CD4-positive, alpha-beta T cell treated with Interleukin-15 for 4 hours (primary cell): Measurements from ENCODE around the gene TTF2.
"Not testable (repeated sequence)": the region's sequence is repeated elsewhere in the genome, so short reads cannot be mapped to it uniquely, and the experiment has no call there.

ENCODE experiments used
- DNase-seq: peaks from one replicate; pipeline ENCODE4 v3.0.0-alpha.2; 2020; ENCODE audit warnings: low spot score

TTF2 gene

DNA sequence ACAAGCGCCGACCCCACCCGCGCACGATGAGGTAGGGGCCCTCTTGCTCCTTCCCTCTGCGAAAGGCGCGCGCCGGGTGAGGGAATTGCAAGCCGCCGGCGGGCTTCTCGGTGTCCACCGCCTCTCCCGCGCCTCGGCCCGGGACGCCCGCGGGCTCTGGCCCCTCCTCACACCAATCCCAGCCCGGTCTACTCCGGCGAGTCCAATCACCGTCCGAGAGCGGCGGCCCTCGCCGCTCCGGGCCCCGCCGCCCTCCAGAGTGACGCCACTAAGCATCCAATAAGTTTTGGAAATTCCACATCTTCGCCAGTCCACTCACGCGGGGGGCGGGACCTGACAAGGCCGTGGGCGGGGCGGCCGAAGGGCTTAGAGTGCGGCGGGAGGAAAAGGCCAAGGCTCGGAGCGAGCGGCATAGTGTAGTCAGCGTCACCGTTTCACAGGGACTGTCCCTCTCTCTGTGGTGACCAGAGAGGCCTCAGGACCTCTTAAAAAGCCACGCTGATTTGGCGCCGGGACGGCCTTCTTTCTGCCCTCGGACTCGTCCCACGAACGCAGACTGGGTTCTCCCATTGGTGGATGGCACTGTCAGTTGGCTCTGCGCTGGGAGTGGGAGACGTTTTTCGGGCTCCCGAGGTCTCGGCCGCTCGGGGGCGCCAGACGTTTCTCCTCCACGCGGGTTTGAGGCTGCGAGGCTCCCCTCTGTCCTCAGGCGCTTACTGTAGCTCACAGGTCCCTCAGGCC lies 61.6 kb downstream of the TTF2 start, which contains the start of gene TRIM45:
Gene TRIM45, minus strand, starts transcription at position 161 of the 741 bp plus-strand sequence. CDS start 548 bp downstream, outside the sequence.
- DNase-seq, result peak; percentile 89

DNA sequence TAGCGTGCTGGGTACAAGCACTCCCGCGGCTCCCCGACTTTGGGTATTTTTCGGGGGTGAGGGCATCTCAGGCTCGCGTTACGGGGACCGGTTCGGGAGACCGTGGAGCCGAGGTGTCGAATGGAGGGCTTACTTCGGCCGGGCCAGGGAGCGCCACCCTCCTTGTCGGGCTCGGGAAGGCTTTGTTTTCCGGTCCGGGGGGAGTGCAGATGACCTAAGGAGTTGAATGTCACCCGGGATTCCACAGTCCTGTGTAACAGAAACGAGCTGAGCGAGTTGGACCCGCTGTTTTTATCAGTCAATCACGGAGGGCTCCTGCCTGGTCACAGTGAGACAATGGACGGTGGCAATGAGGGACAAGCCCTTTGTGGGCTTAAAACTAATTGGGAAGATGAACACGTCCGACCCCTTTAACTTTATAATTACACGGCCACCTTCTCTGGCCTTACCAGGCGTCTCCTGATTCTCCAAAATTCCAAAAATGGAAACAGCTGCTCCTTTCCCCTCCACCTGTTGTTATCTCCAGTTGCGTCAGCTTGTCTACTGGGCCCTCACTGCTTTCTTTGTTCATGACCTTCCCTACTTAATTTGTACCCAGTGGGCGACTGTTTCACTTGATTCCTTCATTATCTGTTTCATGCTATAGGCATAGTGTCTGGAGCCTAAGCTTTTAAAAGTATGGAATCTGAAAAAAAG lies 62.4 kb downstream of the TTF2 start:
- DNase-seq, result no peak

DNA sequence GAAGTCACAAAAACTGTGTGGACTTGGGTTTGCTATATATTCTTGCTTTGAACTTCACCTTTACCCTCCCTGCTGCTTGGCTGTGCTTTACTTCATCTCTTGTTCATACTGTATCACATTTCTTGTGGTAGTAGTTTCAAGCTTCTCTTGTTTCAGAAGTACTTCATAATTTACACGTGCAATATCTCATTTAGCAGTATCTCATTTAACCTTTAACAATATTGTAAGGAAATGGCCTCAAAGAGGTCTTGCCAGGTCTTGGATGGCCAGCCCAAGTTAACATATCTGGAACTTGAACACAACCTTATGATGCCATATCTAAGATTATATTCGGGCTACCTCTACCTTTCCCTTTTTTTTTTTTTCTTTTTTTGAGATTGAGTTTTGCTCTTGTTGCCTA lies 63.1 kb downstream of the TTF2 start:
- DNase-seq, result no peak

DNA sequence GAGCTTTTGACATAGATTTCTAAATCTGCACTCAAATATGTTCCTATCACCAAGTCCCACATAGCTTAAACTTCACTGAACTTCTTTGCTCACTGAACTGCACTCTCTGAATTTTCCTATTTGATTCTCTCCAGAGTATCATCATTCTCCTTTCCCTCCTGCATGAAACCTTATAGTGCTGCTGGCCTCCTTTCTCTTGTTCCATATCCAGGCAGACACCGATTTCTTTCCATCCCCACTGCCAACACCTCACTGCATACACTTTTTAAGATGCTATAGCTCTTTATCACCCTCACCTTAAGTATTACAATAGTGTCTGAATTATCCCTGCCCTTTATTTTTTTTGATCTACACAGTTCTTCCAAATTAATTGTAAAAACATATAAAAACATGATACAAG lies 64.5 kb downstream of the TTF2 start:
- DNase-seq, result no peak

- no peak for DNase-seq
Measured at GRCh38 chr1:117127795-117128194, 67.7 kb downstream of the TTF2 start.

- DNase-seq, result peak; percentile 44
Measured at GRCh38 chr1:117128323-117129079, 68.4 kb downstream of the TTF2 start.

- no peak for DNase-seq
Measured at GRCh38 chr1:117130526-117130925, 70.4 kb downstream of the TTF2 start.

GRCh38 chr1:117135329-117135728 lies 75.2 kb downstream of the TTF2 start:
- DNase-seq, result no peak

GRCh38 chr1:117136749-117137148 lies 76.6 kb downstream of the TTF2 start:
- no peak for DNase-seq

GRCh38 chr1:117137281-117137855 lies 77.2 kb downstream of the TTF2 start:
- no peak for DNase-seq

- DNase-seq, result no peak
Measured at GRCh38 chr1:117138106-117138505, 78.0 kb downstream of the TTF2 start.

DNA sequence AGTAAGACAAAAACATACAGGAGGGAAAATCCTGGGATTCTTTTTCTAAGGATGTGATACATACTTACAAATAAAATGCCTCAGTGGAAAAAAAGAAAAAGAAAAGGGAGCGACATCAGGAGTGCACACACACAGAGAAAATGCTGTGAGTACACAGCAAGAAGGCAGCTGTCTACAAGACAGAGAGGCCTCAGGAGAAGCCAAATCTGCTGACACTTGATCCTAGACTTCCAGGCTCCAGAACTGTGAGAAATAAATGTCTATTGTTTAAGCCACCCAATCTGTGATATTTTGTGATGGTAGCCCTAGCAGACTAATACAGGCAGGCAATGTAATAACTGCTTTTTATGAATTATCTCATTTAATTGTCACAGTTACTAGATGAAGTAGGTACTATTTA lies 78.4 kb downstream of the TTF2 start:
- no peak for DNase-seq

- no peak for DNase-seq
Measured at GRCh38 chr1:117142200-117142599, 82.1 kb downstream of the TTF2 start.

- DNase-seq, result no peak
Measured at GRCh38 chr1:117143172-117143571, 83.0 kb downstream of the TTF2 start.

DNA sequence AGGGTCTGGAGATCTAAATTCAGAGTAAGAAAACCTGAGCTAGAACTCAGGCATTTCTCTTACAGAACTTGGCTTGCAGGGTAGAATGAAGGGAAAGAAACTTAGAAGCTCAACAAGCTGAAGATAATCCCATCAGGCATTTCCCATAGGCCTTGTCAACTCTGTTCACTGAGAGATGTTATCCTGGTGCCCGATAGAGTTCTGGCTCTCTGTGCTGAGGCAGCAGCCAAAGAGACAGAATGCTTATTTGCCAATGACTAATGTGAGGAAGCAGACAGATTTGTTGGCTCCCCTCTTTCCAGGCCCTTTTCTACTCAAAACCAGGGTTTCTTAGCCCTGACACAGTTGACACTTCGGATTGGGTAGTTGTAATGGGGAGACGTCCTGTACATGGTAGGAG lies 83.7 kb downstream of the TTF2 start:
- DNase-seq, result no peak

DNA sequence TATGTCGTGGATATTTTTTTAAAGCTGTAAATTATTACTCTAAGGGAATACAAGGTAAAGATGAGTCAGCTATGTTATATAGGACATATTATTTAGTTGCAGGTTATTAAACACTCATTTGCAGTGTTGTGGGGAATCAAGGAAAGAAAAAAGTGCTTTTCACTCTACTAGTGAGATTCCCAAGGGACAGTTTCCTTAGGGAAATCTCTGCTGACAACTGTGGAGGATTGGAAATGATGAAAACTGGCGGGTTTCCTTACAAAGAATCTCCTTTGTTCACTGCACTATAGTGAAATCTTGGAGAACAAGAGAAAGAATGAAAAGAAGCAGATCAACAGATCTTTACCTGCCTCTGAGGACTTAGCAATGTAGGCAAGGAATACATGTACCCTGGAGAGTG lies 85.9 kb downstream of the TTF2 start:
- DNase-seq, result no peak

DNA sequence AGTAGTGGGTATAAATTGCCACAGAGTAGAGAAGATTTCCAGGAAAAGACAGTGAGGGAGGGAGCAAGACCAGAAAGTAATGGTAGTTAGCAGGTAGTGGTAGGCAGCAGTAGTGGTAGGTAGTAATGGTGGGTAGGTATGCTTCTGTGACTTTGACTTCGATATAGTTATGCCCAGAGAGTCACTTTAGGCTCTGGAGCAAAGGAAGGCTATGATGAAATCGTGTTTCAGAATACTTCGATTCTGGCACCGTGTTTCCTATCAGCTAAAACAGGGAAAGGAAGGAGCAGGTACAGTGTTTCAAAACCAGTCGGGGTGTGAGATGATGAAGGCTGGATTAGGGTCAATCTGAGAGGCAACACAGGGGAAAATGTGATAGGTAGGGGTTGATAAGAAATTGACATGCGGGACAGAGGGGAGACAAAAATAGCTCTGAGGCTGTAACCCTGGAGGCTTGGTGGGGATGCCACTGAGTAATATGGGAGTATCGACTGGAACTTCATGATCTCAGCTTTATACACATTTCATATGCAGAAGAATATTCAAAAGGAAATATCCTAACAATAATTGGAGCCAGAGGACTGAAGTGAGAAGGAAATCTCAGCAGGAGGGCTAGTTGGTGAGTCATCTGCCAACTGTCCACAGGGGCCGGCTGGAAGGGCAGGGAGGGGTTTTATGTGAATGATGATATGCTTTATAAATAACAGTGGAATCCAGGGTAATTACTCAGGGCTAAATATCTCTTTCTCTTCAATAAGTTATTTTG lies 86.6 kb downstream of the TTF2 start:
- DNase-seq, result no peak

DNA sequence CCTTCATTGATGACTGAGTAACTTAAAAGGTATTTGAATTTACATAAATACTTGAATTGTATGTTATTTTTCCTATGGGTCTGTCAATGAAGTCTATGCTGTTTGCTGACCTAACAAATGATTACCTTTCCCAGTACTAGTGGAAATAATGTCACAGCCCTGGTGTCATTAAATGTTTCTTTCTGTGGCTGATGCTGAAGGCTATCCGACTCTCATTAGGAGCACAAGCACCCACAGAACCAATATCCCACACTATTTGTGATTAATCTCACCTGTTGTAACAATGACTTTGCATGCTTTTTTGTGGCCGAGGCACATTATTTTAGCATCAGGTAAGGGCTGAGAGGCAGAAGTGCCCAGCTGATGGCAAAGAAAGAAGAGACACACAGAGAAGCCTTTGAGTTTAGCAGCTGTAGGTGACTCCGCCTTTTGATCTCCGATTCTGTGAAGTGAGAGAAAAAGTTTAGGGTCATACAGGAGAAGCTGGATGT lies 87.3 kb downstream of the TTF2 start:
- no peak for DNase-seq

DNA sequence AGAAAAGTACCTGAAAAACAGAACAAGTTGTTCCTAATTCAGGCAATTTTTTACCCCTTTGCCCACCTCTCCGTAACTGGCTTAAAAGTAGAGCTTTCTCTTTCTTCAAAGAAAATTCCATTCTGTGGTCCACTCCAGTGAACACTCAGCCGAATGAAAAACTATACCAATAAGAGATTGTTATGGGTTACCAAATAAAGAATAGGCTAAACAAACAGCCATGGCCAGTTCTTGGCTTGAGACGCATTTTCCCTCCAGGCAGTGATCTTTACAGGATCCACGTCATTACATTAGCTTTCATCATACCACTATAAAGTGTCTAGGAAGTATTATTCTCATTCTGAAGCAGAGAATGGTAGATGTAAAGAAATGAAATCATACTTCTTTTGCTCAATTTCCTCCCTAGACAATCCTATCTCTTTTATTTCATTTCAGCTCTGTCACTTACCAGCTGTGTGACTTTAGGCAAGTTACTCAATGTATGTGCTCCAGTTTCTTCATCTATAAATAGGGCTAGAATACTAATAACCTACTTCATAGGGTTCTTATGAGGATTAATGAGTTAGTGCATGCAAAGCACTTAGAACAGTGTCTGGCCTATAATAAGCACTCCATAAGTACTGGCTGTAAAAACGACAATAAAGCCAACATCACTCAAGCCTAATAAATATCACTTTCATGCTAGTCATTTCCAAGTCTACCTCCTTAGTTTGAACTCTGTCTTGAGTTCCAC lies 87.9 kb downstream of the TTF2 start:
- DNase-seq, result no peak

DNA sequence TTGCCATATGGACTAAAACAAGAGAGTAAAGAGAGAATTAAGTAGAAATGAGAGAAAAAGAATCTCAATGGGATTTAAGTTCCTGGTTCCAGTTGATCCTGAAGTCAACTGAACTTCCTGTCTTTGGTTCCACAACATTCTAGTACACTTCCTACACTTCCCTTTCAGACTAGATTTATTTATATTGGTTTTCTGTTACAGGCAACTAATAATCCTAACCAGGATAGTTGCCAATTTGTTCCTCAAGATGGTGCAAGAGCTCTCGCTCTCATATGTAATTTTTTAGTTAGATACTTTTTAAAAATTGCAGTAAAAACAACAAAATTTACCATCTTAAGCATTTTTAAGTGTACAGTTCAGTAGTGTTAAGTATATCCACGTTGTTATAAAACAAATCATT lies 90.2 kb downstream of the TTF2 start:
- DNase-seq, result no peak

DNA sequence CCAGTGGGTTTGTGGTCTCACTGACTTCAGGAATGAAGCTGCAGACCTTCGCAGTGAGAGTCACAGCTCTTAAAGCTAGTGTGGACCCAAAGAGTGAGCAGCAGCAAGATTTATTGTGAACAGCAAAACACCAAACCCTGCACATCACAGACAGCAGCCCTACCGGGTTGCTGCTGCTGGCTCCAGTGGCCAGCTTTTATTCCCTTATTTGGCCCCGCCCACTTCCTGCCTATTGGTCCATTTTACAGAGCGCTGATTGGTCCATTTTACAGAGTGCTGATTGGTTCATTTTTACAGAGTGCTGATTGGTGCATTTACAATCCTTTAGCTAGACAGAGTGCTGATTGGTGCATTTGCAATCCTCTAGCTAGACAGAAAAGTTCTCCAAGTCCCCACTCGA lies 91.2 kb downstream of the TTF2 start:
- not testable (repeated sequence) for DNase-seq
